Left ventricle myocardium superior (tissue), 1 donor: ENCODE results near the gene CLMN. TPM values are rescaled to one million over a fixed set of nuclear protein-coding genes. Genes with fewer than 3 reads are reported as not detected.
A peak's percentile ranks its signal among the peaks of the same experiment; 100 is the strongest.

Experiments
- ATAC-seq: fragments of 200-7000 bp; cut with Tn5 transposase; one replicate; pipeline ENCODE4 v1.9.1; 2020; ENCODE audit warnings: mild to moderate bottlenecking, moderate library complexity
- DNase-seq: peaks from one replicate; pipeline ENCODE4 v3.0.0-alpha.2; 2020
- intact Hi-C: fragments of 100-400 bp; cut with micrococcal nuclease; formaldehyde crosslinking; loops from one replicate; pipeline ENCODE4 v1.11.0; 2022
- total RNA-seq: library from RNA; stranded (reverse); fragmentation: NEBNext Ultra II Directional; extraction: Animal tissue kit (Norgen Biotek cat#: 25700); gene quantifications from one replicate; pipeline ENCODE4 v1.2.1, GENCODE V29; 2021
- donor health status: DM: no; HTN: yes; CAD: no; lungs with severe emphysema.

CLMN gene
- total RNA-seq, 1 donor from 2014 or later, result 8.9 TPM

DNA sequence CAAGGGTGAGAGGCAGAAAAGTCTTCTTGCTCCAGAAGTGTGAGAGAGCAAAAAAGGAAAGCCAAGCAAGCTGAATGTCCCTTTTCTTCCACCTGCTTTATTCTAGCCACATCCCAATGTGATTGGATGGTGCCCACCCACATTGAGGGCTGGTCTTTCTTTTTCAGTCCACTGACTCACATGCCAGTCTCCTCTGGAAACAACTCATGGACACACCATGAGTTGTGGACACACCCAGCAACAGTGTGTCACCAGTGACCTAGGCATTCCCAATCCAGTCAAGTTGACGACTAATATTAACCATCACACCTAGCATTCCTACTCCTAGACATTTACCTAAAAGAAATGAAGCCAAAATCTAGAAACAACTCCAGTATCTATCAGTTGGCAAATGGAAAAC, 155.2 kb downstream of the CLMN start:
- no peak for DNase-seq
- no peak for ATAC-seq
- intact Hi-C loops, result no loop called here

DNA sequence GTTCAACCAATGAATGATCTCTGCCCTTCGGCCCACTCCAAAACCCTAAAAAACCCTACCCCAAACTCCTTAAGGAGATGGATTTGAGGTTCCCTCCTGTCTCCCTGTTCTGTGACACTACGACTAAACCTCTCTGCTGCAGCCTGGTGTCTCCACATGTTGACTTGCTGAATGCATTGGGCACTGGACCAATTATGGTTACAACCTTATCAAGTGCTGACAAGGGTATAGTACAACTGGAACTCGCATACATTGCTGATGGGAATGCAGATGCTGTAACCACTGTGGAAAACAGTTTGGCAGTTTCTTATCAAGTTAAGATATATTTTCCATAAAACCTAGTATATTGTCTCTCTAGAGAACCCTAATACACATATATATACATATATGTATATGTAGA, 156.0 kb downstream of the CLMN start:
- ATAC-seq, result no peak
- intact Hi-C loops, result no loop called here
- no peak for DNase-seq

DNA sequence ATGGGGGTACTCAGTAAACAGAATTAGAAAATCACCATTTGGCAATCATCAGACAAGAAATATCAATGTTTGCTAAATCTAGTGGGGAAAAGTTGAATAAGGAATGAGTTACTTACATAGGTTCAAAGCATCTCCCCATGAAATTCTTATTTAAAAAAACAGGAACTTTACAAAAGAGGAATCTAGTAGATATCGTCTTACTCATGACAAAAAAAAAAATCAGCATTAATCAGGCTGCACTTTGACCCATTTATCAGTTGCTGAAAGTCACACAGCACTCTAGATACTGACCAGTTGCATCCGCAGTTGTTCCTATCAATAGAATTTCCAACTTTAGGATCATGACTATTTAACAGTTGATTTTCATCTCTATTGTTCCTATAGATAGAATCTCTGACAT, 156.6 kb downstream of the CLMN start:
- ATAC-seq, result no peak
- intact Hi-C loops, result no loop called here

DNA sequence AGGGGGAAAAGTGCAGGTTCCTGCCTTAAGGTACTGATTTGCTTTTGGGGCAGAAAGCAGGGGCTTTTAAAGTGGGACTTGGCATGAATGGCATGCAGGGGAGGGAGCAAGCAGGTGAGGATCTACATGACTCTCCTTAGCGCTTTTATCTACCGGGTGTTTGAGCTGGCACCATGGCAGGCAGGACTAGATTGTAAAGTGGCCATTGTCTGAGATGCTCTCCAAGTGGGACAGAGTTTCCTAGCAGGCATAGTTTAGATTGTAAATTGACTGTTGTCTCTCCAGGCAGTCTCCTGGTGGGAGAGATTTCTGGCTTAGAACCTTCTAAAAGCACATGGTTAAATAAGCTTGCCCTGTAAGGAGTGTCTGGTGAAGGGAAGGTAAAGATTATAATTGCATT, 157.1 kb downstream of the CLMN start:
- no peak for ATAC-seq
- no peak for DNase-seq
- intact Hi-C loops, result no loop called here

More for the DNA sequence above, 156.6 kb downstream of the CLMN start:
- DNase-seq, result no peak

DNA sequence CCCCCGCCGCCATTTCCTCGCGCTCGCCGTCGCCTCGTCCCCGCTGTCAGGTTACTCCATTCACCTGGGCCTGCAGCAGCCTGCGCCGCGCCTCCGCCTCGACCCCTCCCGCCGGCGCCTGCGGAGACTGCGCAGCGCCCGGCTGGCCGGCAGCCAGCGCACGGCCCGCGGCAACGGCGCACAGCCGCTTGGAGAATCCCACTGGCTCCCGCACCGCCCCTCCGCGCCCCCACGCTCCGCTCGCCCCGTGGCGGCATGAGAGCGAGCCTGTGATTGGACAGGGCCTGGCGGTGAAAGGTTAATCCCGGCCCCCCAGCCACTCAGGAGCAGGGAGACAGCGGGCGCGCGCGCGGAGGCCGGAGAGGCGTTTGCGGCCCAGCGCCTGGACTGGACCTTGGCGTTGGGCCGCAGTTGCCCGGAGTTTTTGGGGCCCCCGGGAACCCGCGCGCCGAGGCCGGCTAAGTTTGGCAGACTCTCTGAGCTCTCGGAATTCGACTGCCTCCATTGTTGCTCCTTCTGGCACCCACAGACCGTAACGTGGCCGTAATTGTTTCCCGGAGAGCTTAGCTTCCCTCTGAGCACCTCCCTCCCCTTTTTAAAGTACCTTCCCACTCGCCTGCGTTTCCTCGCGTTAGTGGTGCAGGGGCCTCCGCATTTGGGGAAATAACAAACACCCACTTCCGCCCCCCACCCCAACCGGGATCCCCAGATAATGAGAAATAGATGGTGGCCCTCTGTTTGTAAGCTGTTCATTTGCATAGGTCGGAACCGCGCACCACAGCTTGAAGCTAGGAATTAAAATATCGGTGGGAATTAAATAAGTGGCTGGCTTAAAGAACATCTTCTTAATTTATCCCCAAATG, 162.2 kb downstream of the CLMN start, which contains the start of gene DICER1:
Gene DICER1 (minus strand): TSS at position 203 of the 863 bp plus-strand sequence. CDS start 24,071 bp downstream, outside the sequence.
- ATAC-seq, result peak; percentile 98
- intact Hi-C loops, result no loop called here
- peak; percentile 99 for DNase-seq

DNA sequence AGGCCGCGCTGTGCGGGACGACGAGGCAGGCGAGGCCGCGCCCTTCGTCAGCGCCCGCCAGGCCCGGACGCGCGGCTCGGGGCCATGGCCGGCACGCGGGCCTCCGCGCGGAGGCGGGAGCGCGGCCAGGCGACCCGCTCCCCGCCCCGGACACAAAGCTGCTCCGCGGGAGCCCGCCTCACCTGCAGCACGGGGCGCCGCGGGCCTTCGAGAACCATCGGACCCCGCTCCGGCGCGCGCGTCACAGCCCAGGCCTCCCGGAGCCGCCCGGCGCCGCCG, 162.7 kb downstream of the CLMN start:
- peak; percentile 42 for ATAC-seq
- intact Hi-C loops, result no loop called here
- DNase-seq, result no peak

DNA sequence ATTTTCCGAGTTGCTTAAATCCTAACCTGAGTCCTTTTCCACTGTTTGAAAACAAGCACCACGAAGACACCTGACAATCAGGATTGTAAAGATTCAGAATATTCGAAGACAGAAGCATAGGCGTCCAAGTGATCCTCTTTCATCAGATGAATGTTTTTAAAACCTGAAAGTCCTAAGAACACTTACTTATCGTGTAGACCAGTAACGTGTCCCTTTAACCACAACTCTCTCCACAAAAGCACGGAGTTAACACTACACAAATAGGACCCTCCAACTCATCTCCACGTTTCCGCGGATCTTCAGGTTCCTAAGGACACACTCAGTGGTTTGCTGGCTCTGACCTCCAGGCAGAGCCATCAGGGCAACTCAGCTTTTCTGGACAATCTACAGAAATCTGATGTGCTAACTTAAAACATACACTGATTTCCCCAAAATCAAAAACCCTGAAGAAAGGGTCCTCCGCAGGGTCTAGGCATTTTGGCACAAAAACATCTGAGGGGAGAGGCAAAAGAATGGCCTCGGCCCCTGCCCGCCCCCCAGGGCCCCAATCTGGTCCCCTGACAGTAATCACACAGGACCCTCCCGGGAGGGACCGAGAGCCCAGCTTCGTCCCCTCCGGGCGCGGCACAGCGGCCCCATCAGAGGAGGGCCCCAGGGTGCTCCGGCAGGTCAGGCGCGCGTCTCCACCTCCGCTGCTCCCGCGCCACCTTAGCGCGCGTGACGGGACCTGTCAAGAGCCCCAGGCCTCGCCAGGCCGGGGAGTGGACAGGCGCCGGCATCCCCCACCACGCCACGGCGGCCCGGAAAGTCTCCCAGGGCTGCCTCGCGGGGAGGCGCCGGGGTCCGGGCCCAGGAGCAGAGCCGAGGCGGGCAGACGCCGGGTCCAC, 163.3 kb downstream of the CLMN start:
- intact Hi-C loops, result no loop called here
- DNase-seq, result peak; percentile 71
- peak; percentile 24 for ATAC-seq

DNA sequence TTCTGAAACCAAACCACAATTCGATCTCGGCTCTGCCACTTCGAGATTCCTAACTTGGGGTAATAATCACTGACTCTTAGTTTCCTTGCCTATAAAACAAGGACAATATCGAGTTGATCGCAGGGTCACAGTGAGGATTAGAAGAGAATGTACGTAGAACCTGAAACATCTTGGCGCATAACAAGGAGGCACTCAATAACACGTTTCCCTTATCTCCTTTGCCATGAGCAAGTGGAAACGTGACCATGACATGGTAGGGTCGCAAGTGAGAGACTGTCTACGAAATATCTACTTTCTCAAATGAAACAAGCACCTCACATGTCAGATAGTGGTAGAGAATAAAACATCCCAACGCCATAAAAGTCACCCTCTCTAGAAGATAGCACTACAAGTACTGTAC, 164.7 kb downstream of the CLMN start:
- DNase-seq (no peak), ATAC-seq (no peak)
- intact Hi-C loops, result no loop called here

DNA sequence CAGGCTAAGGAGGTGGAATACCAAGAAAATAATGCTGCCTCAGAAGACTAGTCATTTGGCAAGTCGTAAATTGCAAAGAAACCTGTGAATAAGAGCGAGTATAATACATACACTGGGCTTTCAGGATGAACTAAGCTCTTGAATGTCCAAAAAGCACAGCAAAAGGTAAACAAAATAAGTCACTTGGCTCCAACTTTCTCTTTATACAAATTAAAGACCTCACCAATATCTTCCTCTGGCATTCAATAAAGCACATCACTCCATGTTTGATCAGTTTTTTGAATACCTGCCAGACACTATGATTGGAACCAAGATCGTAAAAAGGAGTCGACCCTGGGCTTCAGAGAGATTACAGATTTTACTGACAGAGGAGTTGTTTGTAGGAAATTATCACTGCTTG, 165.8 kb downstream of the CLMN start:
- intact Hi-C loops, result no loop called here
- DNase-seq, result no peak
- no peak for ATAC-seq

DNA sequence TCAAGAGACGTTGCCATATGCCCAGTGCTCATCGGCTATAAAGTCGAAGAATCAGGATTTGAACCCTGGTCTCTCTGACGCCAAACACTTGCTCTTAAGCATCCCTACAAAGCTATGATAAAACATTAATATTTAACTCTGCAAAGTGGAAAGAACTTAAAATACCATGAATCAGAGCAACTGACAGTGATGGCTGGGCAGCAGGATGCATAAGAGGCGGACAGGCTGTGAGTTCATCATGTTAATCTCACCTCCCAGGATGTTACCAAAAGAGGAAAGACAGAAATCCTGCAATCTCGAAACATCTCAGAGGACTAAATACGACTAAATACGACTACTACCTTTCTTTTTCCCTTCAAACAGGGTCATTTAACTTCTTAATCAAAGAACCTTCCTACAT, 168.1 kb downstream of the CLMN start:
- ATAC-seq, result no peak
- intact Hi-C loops, result no loop called here
- no peak for DNase-seq

DNA sequence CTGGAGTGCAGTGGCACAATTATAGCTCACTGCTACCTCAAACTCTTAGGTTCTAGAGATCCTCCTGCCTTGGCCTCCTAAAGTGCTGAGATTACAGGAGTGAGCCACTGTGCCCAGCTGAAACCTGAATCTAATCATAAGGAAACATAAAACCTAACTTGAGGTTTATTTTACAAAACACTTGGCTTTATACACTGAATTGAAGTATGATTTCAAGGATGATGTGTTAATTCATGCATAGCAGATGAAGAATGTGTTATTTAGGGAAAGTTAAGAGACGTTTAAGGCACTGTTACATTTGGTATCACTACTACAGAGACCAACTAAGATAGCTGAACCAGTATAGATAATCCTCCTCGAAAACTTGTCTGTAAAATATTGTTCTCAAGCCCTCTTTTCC, 168.8 kb downstream of the CLMN start:
- intact Hi-C loops, result no loop called here
- ATAC-seq, result no peak
- no peak for DNase-seq

DNA sequence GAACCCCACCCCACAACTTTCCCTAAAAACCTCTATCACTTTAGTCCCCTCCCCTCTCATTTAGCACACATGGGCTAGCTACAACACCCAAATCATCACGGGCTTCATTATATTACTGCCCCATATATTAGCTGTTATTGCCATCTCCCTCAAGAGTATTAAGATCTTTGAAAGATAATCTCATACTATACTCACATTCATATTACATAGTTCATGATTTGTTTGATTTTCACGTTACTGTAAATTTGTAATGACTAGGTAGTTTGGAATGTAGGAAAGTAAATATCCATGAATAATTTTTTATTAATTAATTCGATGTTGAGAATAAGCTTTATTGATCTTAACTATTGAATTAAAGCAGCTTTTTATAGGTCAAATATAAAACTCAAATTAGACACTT, 170.3 kb downstream of the CLMN start:
- DNase-seq (no peak), ATAC-seq (no peak)
- intact Hi-C loops, result no loop called here

DNA sequence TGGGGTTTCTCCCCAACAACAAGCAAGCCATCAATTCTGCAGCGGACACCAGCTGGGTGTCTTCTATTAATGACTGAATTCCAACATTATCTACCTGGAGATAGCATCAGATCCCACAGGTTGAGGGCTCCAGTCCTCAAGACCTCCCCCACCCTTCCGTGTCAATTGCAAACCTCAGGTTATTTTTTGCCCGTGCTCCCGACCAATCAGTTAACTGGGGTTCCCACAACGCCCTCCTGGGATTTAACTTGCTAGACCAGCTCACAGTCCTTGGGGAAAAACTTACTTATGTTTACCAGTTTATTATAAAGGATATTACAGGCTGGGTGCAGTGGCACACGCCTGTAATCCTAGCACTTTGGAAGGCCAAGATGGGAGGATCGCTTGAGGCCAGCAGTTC, 172.1 kb downstream of the CLMN start:
- no peak for ATAC-seq
- DNase-seq, result no peak
- intact Hi-C loops, result no loop called here

DNA sequence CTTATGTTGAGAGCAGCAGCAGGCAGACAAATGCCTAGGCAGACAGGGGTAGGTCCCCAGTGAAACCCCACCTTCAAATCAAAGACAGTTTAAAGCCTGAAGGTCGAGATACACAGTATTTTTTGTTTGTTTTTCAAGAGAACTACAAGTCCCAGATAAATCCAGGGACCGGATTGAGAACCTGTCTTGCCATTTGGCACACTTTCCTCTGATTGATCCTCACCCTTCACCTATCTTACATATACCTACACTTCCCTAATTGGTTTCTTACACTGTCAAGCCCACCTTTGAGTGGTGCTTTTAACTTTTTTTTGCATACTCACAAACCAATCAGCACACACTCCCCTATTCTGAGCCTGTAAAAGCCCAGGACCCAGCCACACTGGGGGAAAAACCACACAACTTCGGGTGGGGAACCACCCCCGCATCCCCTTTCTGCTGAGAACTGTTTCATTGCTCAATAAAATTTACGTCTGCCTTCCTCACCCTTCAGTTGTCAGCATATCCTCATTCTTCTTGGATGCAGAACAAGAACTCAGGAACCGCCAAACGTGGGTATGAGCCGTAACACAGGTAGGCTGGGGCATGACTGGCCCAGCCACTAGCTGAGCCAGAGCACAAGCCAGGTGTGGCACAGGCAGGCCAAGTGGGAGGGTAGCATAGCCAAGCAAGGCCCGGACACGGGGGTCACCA, 173.5 kb downstream of the CLMN start:
- no peak for DNase-seq
- intact Hi-C loops, result no loop called here
- peak; percentile 23 for ATAC-seq

DNA sequence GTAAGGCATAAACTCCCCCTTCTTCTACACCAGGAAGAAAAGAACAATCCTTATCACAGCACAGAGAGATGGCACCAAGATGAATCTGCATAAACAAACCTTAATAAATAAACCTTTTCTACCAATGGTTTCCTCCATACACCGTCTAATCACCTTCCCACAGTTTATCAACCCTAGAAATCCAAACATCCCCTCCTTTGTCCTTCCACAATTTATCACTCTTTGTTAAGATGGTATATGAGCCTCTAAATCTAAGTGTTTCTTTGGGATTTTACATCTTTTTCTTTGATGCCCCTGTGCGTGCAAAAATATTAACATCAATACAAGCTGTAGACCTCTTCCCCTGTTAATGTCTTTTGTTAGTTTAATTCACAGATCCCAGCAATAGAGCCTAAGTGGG, 174.9 kb downstream of the CLMN start:
- ATAC-seq, result no peak
- intact Hi-C loops, result no loop called here
- no peak for DNase-seq

DNA sequence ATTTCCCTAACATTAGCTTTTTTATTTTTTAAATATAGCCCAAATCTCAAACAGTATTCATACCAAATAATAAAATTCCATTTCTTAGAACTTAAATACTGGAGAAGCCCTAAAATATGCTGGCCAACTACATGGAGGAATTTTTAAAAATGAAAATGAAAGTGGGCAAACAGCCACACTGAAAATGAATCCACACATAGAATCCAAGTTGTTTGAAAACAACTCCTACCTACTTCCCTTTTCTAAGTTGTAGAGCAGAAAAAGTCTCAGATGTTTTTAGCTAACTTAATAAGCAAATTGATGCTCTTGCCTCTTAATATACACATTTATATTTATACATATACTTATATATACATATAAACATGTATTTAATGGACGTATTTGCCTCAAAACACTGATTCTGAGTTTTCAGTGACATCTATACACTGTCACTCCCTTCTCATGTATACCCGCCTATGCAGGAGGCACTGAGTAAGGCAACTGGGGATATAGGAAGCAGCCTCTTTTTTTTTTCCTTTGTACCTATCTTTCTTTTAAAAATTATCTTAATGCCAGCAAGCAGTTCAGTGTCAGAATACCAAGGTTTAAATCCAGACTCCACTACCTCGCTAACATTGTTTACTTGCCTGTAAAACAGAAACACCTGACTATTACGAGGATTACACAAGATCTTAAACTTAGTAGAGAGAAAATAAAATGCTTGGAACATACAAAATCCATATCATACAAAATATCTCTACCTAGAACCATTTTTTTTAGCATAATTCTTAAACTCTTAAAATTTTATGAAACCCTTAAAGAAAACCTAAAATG, 175.7 kb downstream of the CLMN start:
- intact Hi-C loops, result no loop called here
- ATAC-seq (peak; percentile 29), DNase-seq (no peak)

DNA sequence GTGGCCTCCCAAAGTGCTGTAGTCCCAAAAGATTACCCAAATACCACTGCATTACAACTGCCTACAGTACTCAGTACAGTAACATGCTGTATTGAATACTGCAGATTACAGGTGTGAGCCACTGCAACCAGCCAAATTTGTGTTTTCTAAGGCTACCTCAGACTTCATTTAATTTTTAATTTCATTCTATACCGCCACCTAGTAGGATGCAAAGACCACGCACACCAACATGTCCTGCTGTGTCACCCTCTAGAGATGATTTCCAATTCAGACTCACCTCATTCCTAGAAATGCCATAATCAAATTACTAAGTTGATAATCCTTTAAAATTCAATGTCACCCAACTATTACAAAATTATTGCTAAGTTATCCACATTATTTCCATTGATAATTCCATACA, 177.5 kb downstream of the CLMN start:
- DNase-seq, result no peak
- no peak for ATAC-seq
- intact Hi-C loops, result no loop called here

DNA sequence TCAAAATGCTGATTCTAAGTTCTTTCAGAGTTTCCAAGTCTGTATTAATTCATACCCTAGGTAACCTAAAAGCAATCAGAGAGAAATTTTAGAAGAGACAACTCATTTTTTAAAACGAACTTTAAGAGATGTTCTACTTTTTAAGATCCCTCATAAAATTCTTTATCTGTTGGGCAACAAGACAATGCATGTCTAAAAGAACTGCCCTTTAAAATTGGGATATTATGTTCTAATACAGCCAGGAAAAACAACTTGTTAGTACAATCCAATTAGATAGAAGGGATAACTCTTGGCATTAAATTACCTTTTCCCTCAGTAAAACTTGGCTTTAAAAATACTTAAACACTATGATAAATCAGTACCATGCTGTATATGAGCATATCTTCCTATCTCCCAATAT, 178.0 kb downstream of the CLMN start:
- intact Hi-C loops, result no loop called here
- ATAC-seq (no peak), DNase-seq (no peak)
